ENCODE results near the gene CARMIL3.

Gene CARMIL3

DNA sequence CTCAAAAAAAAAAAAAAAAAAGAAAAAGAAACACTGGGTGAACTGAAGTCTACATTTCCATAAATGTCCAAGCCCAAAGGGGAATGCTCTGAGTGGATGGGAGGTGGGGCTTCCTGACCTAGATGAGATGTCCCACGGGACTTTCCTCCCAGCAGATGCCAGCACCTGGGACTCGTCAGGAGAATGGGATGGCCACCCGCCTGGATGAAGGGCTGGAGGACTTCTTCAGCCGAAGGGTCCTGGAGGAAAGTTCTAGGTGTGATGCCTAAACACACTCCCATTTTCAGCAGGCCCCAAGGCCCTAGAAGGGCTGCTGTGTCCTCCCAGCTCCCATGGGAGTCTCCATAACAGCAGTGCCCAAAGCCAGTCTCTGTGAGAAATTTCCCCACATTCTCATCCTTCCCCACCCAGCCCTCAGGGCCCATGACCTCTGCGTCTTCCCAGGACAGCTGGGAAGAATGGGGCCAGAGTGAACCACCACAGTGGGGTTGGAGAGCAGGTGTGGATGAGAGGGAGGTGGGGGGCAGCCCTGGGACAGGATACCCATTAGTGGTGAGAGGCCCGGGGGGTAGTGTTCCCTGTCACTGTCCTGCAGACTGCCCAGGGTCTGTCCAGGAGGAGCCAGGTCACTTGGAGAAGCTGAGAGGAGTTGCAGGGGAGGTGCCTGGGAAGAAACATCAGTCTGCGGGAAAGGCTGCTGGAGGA, 12.4 kb downstream of the CARMIL3 start:
- DNase-seq = no peak

DNA sequence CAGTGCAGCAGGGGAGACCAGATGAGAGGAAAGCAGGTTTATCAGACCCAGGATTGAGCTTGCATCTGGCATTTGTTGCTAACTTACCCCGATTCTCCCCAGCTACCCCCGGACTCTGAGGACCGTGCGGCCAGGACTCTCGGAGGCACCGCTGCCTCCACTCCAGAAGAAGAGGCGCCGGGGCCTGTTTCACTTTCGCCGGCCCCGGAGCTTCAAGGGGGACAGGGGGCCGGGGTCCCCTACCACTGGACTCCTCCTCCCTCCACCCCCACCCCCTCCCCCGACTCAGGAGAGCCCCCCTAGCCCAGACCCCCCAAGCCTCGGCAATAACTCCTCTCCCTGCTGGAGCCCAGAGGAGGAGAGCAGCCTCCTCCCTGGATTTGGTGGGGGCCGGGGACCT, 13.0 kb downstream of the CARMIL3 start:
- DNase-seq = no peak

DNA sequence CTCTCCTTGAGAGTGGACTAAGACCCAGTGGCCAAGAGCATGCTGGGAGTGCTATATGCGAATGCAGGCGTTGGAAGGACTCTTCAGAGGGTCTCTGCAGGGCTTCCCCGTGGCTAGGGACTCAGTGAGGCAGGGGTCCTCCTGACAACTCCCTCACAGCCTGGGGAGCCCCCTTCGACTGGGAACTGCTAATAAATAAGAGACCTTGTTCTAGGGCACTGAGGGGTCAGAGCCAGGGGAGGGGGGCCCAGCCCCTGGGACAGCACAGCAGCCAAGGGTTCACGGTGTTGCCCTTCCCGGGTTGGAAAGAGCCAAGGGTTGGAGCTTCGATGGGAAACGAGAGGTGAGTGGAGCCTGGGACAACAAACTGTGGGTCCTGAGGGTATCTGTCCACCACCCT, 13.6 kb downstream of the CARMIL3 start:
- DNase-seq = no peak

GRCh38 chr14:24066496-24067132, 14.8 kb downstream of the CARMIL3 start:
- DNase-seq = no peak

GRCh38 chr14:24067133-24068082, 15.6 kb downstream of the CARMIL3 start:
- no peak for DNase-seq

GRCh38 chr14:24068711-24069410, 17.1 kb downstream of the CARMIL3 start:
- no peak for DNase-seq

- no peak for DNase-seq
Measured at GRCh38 chr14:24069411-24069735, 17.6 kb downstream of the CARMIL3 start.

DNA sequence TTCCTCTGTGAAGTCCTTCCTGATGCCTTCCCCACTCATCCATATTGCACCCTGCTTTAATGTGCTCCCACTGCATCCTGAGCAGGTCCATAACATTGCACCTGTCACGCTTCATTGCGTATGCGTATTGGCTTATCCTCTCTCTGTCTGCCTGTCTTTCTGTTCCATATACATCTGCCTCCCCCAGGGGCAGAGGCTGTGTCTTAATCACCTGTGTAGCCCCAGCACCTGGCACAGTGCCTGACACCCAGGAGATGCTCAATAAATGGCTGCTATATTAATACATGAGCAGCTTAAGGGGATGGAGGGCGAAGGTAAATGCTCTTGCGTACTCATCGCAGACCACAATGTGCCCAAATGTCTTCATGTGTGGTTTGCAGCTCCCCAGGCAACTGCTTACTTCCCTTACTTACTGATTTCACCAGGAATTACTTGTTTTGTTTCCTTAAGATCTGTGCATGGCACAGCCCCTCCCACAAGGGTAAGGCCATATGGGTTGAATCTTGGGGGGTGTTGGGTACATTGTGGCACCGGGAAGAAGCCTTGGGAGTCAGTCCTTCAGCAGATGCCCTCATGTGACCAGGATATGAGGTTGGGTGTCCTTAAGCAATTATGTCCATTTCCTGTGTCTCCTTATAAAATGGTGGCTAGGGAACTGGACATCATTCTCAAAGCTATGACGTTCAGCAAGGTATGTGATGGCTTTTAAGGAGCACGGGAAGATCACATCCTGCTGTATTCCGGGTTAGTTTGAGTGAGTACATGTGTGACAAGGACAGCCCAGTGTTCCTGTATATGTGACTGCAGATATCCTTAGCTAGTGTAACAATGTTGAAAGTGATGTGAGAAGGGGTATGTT, 18.7 kb downstream of the CARMIL3 start:
- DNase-seq = no peak

DNA sequence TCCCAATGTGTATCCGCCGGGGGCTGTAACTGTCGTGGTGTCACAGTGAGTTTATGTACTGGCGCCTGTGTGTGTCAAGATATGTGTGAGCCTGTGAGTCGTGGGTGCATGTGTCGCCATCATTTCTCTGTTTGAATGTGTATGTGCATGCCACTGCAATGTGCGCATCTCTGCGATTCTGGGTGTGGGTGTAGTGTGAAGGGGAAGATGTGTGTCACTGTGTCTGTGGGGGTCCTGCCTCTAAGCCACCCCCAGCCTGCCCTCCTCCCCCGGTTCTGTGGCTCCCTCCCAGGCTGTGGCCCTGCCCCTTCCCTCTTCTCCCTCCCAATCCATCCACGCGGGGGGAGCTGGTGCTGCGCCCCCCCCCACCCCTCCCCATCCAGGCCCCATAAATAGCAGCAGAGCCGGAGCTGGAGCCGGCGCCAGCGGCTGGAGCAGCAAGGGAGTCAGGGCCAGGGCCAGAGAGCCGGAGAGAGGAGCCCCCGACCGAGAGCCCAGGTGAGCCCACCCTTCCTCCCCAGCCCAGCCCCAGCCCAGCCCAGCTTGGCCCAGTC, 19.4 kb downstream of the CARMIL3 start, which contains the start of gene CPNE6:
CPNE6 (plus strand) TSS at position 419 of the 554 bp plus-strand sequence. CDS start 1,375 bp downstream, outside the sequence.
- DNase-seq = no peak

DNA sequence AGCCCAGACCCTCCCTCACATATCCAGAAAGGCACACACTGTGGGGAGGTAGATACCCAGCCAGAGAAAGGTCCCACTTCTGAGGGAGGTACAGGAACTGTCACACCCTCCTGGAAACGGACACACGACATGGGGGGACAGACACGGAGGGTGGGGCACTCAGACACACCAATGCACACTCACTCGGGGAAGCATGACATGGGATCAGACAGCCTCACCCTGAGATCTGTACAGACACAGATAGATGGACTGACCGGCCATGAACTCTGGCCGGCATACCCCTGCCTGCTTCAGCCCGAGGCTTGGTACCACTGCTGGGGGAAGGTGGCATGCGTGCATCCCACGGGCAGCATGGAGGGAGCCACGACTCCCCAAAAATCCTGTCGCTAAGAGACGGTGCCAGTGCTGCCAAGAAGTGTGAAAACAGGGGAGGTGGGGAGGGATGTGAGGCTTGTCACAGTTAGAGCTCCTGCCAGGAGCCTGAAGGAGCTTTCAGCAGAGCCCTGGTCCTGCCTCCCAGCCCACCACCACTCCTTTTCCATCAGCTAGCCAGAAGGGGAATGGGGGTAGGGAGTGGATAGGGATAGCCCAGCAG, 20.1 kb downstream of the CARMIL3 start:
- no peak for DNase-seq

- DNase-seq = no peak
Measured at GRCh38 chr14:24072436-24072835, 20.6 kb downstream of the CARMIL3 start.

DNA sequence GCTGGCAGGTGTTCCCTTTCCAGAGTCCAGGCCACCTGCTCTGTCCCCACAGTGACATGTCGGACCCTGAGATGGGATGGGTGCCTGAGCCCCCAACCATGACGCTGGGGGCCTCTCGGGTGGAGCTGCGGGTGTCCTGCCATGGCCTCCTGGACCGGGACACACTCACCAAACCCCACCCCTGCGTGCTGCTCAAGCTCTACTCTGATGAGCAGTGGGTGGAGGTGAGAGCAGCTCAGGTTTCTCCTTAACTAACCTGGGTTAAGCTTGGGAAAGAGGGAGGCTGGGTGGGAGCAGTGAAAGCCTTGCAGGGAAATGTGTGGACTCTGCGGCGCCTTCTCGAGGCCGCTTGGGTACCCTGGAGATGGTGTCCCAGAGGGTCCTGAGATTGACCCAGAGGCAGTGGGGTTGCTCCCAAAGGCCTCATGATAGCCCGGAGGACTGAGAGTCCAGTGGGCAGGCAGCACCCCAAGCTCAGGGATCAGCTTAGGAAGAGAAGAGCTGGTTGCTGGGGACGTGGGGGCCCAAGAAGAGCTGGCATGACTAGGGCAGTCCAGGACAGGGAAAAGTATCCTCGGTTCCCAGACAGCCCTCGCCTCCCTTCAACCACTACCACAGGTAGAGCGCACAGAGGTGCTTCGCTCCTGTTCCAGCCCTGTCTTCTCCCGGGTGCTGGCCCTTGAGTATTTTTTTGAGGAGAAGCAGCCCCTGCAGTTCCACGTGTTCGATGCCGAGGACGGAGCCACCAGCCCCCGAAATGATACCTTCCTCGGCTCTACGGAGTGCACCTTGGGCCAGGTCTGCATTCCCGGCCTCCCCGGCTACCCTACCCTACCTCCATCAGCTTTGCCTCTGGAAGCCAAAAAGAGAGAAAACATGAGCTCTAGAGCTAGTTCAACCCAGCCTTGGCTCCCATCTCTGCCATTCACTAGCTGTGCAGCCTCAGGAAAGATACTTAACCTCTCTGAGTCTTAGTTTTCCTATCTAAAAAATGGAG, 21.4 kb downstream of the CARMIL3 start:
- no peak for DNase-seq

DNA sequence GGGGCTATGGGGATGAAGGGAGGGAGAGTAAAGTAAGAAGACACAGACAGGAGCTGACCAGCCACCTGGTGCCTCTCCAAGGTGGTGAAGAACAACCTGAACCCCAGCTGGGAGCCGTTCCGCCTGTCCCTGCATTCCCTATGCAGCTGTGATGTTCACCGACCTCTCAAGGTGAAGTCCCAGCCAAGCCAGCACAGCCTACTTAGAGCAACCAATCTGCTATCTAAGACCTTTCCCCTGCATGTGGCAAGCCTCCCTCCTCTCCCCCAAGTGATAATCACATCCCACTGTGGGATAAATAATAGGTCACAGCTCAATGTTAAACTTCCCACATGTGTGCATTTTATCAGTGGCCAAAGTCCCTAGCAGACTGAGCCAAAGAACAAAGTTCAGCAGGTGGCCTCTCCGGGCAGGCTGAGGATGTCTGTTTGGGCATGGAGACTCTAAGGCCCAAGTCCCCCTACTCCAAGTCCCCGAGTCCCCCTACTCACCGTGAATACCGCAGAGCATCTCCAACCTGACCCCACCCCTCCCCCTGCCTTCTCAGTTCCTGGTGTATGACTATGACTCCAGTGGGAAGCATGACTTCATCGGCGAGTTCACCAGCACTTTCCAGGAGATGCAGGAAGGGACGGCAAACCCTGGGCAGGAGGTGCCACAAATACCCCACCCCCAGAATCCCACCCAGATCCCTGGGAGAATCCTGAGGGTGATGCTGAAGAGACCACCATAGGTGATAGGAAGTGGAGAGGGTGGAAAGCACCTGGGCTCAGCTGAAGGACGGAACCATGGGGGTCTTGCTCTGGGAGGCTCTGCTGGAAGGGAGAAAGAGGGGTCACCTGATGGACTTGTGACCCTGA, 23.0 kb downstream of the CARMIL3 start:
- no peak for DNase-seq

GRCh38 chr14:24075485-24076301, 23.9 kb downstream of the CARMIL3 start:
- DNase-seq = no peak

DNA sequence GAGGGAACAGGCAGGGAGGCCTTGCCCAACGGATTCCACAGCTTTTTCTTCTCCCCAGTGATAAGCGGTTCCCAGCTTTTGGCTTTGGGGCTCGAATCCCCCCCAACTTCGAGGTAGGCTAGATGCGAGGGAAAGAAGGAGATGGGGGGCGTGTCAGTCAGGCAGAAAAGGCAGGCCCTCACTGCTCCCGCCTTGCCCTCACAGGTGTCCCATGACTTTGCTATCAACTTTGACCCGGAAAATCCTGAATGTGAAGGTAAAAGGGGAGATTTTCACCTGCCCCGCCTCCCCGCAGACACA, 24.4 kb downstream of the CARMIL3 start:
- DNase-seq = no peak

DNA sequence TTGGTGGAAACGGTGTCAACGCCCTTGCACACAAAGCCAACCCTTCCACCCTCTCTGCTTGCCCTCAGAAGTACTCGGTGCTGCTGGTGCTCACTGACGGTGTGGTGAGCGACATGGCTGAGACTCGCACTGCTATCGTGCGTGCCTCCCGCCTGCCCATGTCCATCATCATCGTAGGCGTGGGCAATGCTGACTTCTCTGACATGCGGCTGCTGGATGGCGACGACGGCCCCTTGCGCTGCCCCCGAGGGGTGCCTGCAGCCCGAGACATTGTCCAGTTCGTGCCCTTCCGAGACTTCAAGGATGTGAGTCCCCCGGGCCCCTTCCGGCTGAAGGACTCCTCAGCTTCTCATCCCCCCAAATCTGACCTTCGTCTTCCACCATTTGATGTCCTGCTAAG, 25.3 kb downstream of the CARMIL3 start:
- no peak for DNase-seq

DNA sequence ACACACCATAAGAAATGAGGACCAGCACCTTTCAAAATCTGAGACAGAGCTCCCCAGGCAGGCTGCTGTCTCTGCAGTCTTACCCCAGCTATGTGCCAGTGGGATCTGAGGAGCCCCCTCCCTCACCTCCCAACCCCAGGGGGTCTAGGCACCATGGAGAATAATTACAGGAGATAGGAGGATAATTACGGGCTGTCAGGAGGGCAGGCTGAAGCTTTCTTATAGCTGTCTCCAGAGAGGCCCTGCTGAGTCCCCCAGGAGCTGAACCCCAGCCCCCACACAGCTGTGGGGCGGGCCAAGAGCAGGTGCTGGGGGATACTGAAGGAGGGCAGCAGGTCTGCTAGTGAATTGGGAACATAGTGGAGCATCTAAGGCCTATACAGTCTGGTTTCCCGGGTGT, 26.3 kb downstream of the CARMIL3 start:
- DNase-seq = no peak

- DNase-seq = no peak
Measured at GRCh38 chr14:24079491-24080141, 27.8 kb downstream of the CARMIL3 start.

All from activated effector memory CD4-positive, alpha-beta T cell treated with Interleukin-2 at 50 U/mL for 16 hours (primary cell).